ENCODE results near the gene MAPK8IP1.

MAPK8IP1 gene

DNA sequence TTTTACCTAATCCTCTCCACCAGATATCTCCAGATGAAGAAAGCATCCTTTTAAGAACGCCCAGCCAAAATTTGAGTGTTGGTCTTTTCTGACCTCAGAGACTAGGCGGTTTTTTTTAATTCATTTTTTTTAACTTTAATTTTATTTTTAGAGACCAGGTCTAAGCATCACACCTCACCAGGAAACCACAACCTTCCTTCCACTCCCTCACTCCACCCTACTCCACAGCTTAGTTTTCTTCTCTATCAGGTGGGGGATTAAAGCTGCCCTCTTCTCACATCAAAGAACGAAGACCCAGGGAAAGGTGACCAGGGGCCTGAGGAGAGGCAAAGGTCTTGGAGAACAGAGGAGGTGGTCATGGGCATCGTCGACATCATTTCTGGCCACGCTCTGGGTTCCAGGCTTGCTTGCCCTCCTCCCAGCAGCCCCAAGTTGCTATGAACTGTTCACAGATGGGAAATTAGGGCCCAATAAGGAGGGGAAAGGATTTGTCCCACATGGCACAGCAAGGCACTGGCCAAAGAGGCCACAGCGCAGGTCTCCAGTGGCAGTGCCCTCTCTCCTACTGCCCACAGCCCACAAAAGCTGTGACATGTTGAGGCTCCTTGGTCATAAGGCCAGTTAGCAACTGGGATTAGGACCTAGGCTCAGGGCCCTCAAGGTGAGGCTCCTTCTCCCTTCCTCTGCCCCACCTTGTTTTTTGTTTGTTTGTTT is 33.7 kb downstream of the MAPK8IP1 start:
- Histone ChIP-seq H3K4me1 (ENCODE audit: control insufficient read depth, insufficient read depth, low read depth, low read length) (peaks cover 37% of the 10 kb centered on the region), H3K9me3 (ENCODE audit: control insufficient read depth, low read length) (no peaks in the 10 kb centered on the region)
- WGBS: 83% methylated on average over 6 of the region's 7 CpGs

DNA sequence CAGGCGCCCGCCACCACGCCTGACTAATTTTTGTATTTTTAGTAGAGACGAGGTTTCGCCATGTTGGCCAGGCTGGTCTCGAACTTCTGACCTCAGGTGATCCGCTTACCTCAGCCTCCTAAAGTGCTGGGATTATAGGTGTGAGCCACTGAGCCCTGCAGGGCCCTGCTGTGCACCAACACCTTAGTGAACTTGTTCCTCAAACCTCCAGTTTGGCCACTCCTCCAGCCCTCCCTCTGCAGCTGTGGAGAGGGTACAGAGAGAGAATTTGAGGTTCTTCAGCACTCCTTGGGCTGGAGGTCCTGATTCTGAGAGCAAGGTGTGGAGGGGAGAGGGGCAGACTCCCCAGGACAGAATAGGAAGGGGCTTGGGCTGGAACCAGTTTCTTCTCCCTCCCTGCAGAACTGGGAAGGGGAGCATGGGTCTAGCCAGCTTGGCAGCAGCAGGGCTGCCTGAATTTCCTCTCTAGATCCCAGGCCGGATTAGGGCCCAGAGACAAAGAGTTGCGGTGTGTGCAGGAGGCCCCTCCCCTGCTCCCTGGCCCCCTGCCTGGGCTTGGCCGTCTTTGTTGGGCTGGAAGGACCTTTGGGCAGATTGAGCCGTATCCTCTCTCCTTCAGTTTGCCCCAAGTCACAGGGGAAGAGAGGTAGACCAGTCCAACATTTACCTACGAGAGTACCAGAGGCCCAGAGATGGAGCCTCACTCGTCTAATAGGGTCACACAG is 34.5 kb downstream of the MAPK8IP1 start:
- Histone ChIP-seq H3K79me1 (replicated peaks; ENCODE audit: low read length, poor library complexity, severe bottlenecking) (peaks cover 14% of the 10 kb centered on the region), H2BK120ac (ENCODE audit: low read depth, low read length) (no peak overlapping the region), H3K4ac (ENCODE audit: low read depth in 1 of 2, low read length in 2 of 2) (no peak overlapping the region), H2BK12ac (ENCODE audit: low read length in 2 of 2) (no peak overlapping the region), H3K18ac (ENCODE audit: low read depth in 1 of 2, low read length in 2 of 2) (no peak overlapping the region), H4K91ac (ENCODE audit: low read length) (no peak overlapping the region), H3K9ac (ENCODE audit: low read length) (no peak overlapping the region), H3K4me1 (ENCODE audit: control insufficient read depth, insufficient read depth, low read depth, low read length) (peaks cover 33% of the 10 kb centered on the region), H3K23ac (ENCODE audit: low read length in 2 of 2) (no peak overlapping the region), H3K36me3 (ENCODE audit: control insufficient read depth in 1 of 2, insufficient read depth in 2 of 2, low read depth in 1 of 2, low read length in 2 of 2) (peaks cover 13 to 14% of the 10 kb centered on the region in 2 experiments), H2AFZ (ENCODE audit: low read depth, low read length) (no peak overlapping the region), H2BK15ac (ENCODE audit: low read depth, poor library complexity, severe bottlenecking) (no peak overlapping the region), H3K4me2 (ENCODE audit: low read length, poor library complexity, severe bottlenecking) (no peak overlapping the region), H2BK5ac (ENCODE audit: low read depth, low read length, poor library complexity, severe bottlenecking) (no peak overlapping the region), H4K8ac (ENCODE audit: low read length) (no peak overlapping the region), H3K27me3 (ENCODE audit: control insufficient read depth in 1 of 2, insufficient read depth in 1 of 2, low read length in 2 of 2) (peaks cover 35 to 38% of the 10 kb centered on the region in 2 experiments), H3K14ac (ENCODE audit: low read length in 2 of 2) (no peak overlapping the region), H3K27ac (ENCODE audit: low read length, poor library complexity, severe bottlenecking) (no peak overlapping the region), H3K9me3 (ENCODE audit: control insufficient read depth, low read length) (no peaks in the 10 kb centered on the region), H3K4me3 (ENCODE audit: insufficient read depth in 1 of 2, low read depth in 1 of 2, low read length in 2 of 2) (no peak overlapping the region), H2AK5ac (ENCODE audit: low read length, severe bottlenecking) (peak overlapping the region; percentile 70)
- DNase-seq: no peak
- 82% methylated on average over 13 of the region's 13 CpGs for WGBS

More for the DNA sequence above, 33.7 kb downstream of the MAPK8IP1 start:
- Histone ChIP-seq H3K4ac (ENCODE audit: low read depth in 1 of 2, low read length in 2 of 2) (no peak overlapping the region), H3K4me2 (ENCODE audit: low read length, poor library complexity, severe bottlenecking) (peak overlapping the region; percentile 99), H3K36me3 (ENCODE audit: control insufficient read depth in 1 of 2, insufficient read depth in 2 of 2, low read depth in 1 of 2, low read length in 2 of 2) (peaks cover 22% of the 10 kb centered on the region in 2 experiments), H2BK15ac (ENCODE audit: low read depth, poor library complexity, severe bottlenecking) (no peak overlapping the region), H3K27me3 (ENCODE audit: control insufficient read depth in 1 of 2, insufficient read depth in 1 of 2, low read length in 2 of 2) (peaks cover 28 to 29% of the 10 kb centered on the region in 2 experiments), H3K4me3 (ENCODE audit: insufficient read depth in 1 of 2, low read depth in 1 of 2, low read length in 2 of 2) (peak overlapping the region in 1 of 2 experiments; percentile 100), H3K79me1 (replicated peaks; ENCODE audit: low read length, poor library complexity, severe bottlenecking) (peaks cover 22% of the 10 kb centered on the region), H2BK12ac (ENCODE audit: low read length in 2 of 2) (peak overlapping the region in 1 of 2 experiments; percentile 74), H3K18ac (ENCODE audit: low read depth in 1 of 2, low read length in 2 of 2) (no peak overlapping the region), H2AK5ac (ENCODE audit: low read length, severe bottlenecking) (no peak overlapping the region), H4K91ac (ENCODE audit: low read length) (no peak overlapping the region), H3K27ac (ENCODE audit: low read length, poor library complexity, severe bottlenecking) (no peak overlapping the region), H3K9ac (ENCODE audit: low read length) (peak overlapping the region; percentile 99), H2BK120ac (ENCODE audit: low read depth, low read length) (no peak overlapping the region), H2BK5ac (ENCODE audit: low read depth, low read length, poor library complexity, severe bottlenecking) (no peak overlapping the region), H2AFZ (ENCODE audit: low read depth, low read length) (peak overlapping the region; percentile 29), H4K8ac (ENCODE audit: low read length) (no peak overlapping the region), H3K23ac (ENCODE audit: low read length in 2 of 2) (no peak overlapping the region), H3K14ac (ENCODE audit: low read length in 2 of 2) (no peak overlapping the region)
- no peak for DNase-seq

GRCh38 chr11:45920531-45921477 is 35.4 kb downstream of the MAPK8IP1 start:
- Histone ChIP-seq H3K4me3 (ENCODE audit: insufficient read depth in 1 of 2, low read depth in 1 of 2, low read length in 2 of 2) (no peak overlapping the region), H3K36me3 (ENCODE audit: control insufficient read depth in 1 of 2, insufficient read depth in 2 of 2, low read depth in 1 of 2, low read length in 2 of 2) (peaks cover 5 to 6% of the 10 kb centered on the region in 2 experiments), H3K18ac (ENCODE audit: low read depth in 1 of 2, low read length in 2 of 2) (no peak overlapping the region), H3K4me2 (ENCODE audit: low read length, poor library complexity, severe bottlenecking) (no peak overlapping the region), H3K27ac (ENCODE audit: low read length, poor library complexity, severe bottlenecking) (no peak overlapping the region), H4K8ac (ENCODE audit: low read length) (no peak overlapping the region), H2BK12ac (ENCODE audit: low read length in 2 of 2) (no peak overlapping the region), H2BK5ac (ENCODE audit: low read depth, low read length, poor library complexity, severe bottlenecking) (no peak overlapping the region), H2AK5ac (ENCODE audit: low read length, severe bottlenecking) (no peak overlapping the region), H3K9me3 (ENCODE audit: control insufficient read depth, low read length) (no peaks in the 10 kb centered on the region), H2BK120ac (ENCODE audit: low read depth, low read length) (no peak overlapping the region), H3K23ac (ENCODE audit: low read length in 2 of 2) (no peak overlapping the region), H3K27me3 (ENCODE audit: control insufficient read depth in 1 of 2, insufficient read depth in 1 of 2, low read length in 2 of 2) (peaks cover 36 to 40% of the 10 kb centered on the region in 2 experiments), H3K4ac (ENCODE audit: low read depth in 1 of 2, low read length in 2 of 2) (no peak overlapping the region), H3K4me1 (ENCODE audit: control insufficient read depth, insufficient read depth, low read depth, low read length) (peaks cover 33% of the 10 kb centered on the region), H4K91ac (ENCODE audit: low read length) (no peak overlapping the region), H2BK15ac (ENCODE audit: low read depth, poor library complexity, severe bottlenecking) (no peak overlapping the region), H3K14ac (ENCODE audit: low read length in 2 of 2) (no peak overlapping the region), H3K9ac (ENCODE audit: low read length) (no peak overlapping the region), H3K79me1 (replicated peaks; ENCODE audit: low read length, poor library complexity, severe bottlenecking) (peaks cover 6% of the 10 kb centered on the region), H2AFZ (ENCODE audit: low read depth, low read length) (no peak overlapping the region)
- DNase-seq: no peak
- 73% methylated on average over 5 of the region's 6 CpGs for WGBS
